Smooth muscle cell (in vitro differentiated cells): ENCODE results near the gene PITX2. TPM values are rescaled to one million over a fixed set of nuclear protein-coding genes. Genes with fewer than 3 reads are reported as not detected.

Experiments used
- DNase-seq: peaks from one replicate; lab custom pipeline; 2025; ENCODE audit not compliant: unreplicated experiment; lab: John Stamatoyannopoulos, UW
- H2AFZ ChIP-seq: fragments of 200-600 bp; sonication (generic); 2 replicates; pipeline ENCODE4 v1.6.0; 2016; ENCODE audit warnings: antibody characterized with exemption, low read depth, mild to moderate bottlenecking
- H3F3A ChIP-seq: fragments of 200-600 bp; sonication (generic); 2 replicates; pipeline ENCODE4 v1.6.0; 2017; ENCODE audit warnings: antibody characterized with exemption, low read depth
- H3K27ac ChIP-seq: fragments of 200-600 bp; sonication (generic); 2 replicates; pipeline ENCODE4 v1.5.1; 2016; ENCODE audit warnings: low read depth, mild to moderate bottlenecking
- H3K27me3 ChIP-seq: fragments of 200-600 bp; sonication (generic); 2 replicates; pipeline ENCODE4 v1.6.1; 2016; ENCODE audit warnings: low read depth, mild to moderate bottlenecking
- H3K36me3 ChIP-seq: fragments of 200-600 bp; sonication (generic); 2 replicates; pipeline ENCODE4 v1.5.1; 2016; ENCODE audit warnings: low read depth
- H3K4me1 ChIP-seq: fragments of 200-600 bp; sonication (generic); 2 replicates; pipeline ENCODE4 v1.5.1; 2016; ENCODE audit warnings: low read depth
- H3K4me2 ChIP-seq: fragments of 200-600 bp; sonication (generic); 2 replicates; pipeline ENCODE4 v1.6.0; 2016; ENCODE audit warnings: mild to moderate bottlenecking
- H3K4me3 ChIP-seq: fragments of 200-600 bp; sonication (generic); 2 replicates; pipeline ENCODE4 v1.5.1; 2016; ENCODE audit warnings: mild to moderate bottlenecking
- H3K79me2 ChIP-seq: fragments of 200-600 bp; sonication (generic); 2 replicates; pipeline ENCODE4 v1.6.0; 2016; ENCODE audit warnings: low read depth, mild to moderate bottlenecking
- H3K9ac ChIP-seq: fragments of 200-600 bp; sonication (generic); 2 replicates; pipeline ENCODE4 v1.6.0; 2016; ENCODE audit warnings: low read depth
- H3K9me3 ChIP-seq: fragments of 200-600 bp; sonication (generic); replicated peaks from 2 replicates; pipeline ENCODE4 v1.5.1; 2016; ENCODE audit warnings: low read depth
- H4K20me1 ChIP-seq: fragments of 200-600 bp; sonication (generic); 2 replicates; pipeline ENCODE4 v1.6.0; 2016; ENCODE audit warnings: low read depth
- WGBS: methylation state at CpG from one replicate; pipeline ENCODE4 v1.1.7; 2016; ENCODE audit warnings: low lambda C conversion rate; 5-methylcytosine and 5-hydroxymethylcytosine counted together
- polyA plus RNA-seq: library from polyadenylated mRNA; unstranded; fragments of >200 nt; fragmentation: Nextera tagmentation; extraction: Ambion mirVana; gene quantifications from 2 replicates; pipeline ENCODE4 v1.2.1, GENCODE V29; 2016
- total RNA-seq: library from RNA; depleted of rRNA; stranded (reverse); fragments of >200 nt; gene quantifications from 2 replicates; pipeline ENCODE4 v1.2.3, GENCODE V29; 2014
- TF ChIP-seq, protein P1 (sequence below): fragments of 200-600 bp; sonication (generic); IDR thresholded peaks from 2 replicates; pipeline ENCODE4 v1.5.1; 2017; ENCODE audit warnings: borderline replicate concordance, mild to moderate bottlenecking, antibody characterized with exemption; ENCODE audit not compliant: insufficient read depth, poor library complexity, severe bottlenecking

PITX2 gene
- total and polyA plus RNA-seq, 2 experiments from 2014 or later, result 289 to 543 TPM

DNA sequence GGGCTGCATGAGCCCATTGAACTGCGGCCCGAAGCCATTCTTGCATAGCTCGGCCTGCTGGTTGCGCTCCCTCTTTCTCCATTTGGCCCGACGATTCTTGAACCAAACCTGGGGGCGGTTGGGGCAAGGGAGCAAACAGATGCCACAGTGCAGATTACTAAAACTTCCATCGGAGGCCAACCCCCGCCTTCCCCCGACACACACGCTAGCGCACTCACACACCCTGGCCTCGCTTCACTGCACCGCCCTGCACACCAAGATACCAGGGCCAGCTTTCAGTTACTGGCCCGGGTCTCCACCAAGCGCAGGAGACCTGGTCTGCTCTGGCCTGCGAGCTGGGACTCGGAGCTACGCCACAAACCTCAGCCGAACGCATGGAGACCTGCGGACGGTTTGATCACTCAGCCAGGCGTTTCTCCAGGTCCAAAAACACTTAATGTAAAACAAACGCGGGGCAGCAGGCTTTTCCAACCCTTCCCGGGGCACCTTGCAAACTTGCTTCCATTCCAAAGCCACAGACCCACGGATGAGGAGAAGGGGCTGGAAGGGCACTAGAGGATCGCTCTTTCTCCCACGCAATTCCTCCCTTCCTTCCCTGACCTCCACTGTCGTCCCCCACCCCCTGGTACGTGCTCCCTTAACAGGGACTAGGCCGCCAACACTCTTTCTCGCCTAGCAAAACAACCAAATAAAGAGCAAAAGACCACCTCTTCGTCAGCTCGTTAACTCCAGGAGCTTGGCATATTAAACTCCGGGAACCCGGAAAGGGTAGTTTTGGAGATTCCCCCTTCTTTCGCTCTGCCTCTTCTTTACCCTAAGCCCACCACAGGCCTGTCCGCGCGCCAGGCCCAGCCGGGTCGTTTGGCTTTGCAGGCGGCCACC lies 4.1 kb downstream of the PITX2 start:
- no peaks in the 10 kb centered on the region for H3K36me3 ChIP-seq
- H4K20me1 ChIP-seq, result peaks cover 61% of the 10 kb centered on the region
- H3K9me3 ChIP-seq, result no peaks in the 10 kb centered on the region
- peak overlapping the region; percentile 65 for H3K4me3 ChIP-seq
- DNase-seq, result peak; percentile 50
- peak overlapping the region; percentile 98 for H3K4me2 ChIP-seq
- H2AFZ ChIP-seq, result no peak overlapping the region
- peaks cover 94% of the 10 kb centered on the region for H3K79me2 ChIP-seq
- no peaks in the 10 kb centered on the region for H3K27me3 ChIP-seq
- H3K4me1 ChIP-seq, result peaks cover 41% of the 10 kb centered on the region
- H3K27ac ChIP-seq, result peak overlapping the region; percentile 95
- TF ChIP-seq, protein P1, sequence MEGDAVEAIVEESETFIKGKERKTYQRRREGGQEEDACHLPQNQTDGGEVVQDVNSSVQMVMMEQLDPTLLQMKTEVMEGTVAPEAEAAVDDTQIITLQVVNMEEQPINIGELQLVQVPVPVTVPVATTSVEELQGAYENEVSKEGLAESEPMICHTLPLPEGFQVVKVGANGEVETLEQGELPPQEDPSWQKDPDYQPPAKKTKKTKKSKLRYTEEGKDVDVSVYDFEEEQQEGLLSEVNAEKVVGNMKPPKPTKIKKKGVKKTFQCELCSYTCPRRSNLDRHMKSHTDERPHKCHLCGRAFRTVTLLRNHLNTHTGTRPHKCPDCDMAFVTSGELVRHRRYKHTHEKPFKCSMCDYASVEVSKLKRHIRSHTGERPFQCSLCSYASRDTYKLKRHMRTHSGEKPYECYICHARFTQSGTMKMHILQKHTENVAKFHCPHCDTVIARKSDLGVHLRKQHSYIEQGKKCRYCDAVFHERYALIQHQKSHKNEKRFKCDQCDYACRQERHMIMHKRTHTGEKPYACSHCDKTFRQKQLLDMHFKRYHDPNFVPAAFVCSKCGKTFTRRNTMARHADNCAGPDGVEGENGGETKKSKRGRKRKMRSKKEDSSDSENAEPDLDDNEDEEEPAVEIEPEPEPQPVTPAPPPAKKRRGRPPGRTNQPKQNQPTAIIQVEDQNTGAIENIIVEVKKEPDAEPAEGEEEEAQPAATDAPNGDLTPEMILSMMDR, result no peak
- H3K9ac ChIP-seq, result peak overlapping the region; percentile 89
- 5% methylated on average over 45 of the region's 45 CpGs for WGBS
- H3F3A ChIP-seq, result peaks cover 34% of the 10 kb centered on the region

- 6% methylated on average over 38 of the region's 38 CpGs for WGBS
- Histone ChIP-seq H3K79me2 (peaks cover 96% of the 10 kb centered on the region), H3F3A (peaks cover 30% of the 10 kb centered on the region), H3K27ac (peak overlapping the region; percentile 95), H3K36me3 (no peaks in the 10 kb centered on the region), H3K27me3 (no peaks in the 10 kb centered on the region), H3K4me1 (peaks cover 41% of the 10 kb centered on the region), H3K4me3 (peak overlapping the region; percentile 65), H3K4me2 (peak overlapping the region; percentile 98), H3K9ac (peak overlapping the region; percentile 89), H3K9me3 (no peaks in the 10 kb centered on the region), H4K20me1 (peaks cover 55% of the 10 kb centered on the region), H2AFZ (no peak overlapping the region)
- peak; percentile 50 for DNase-seq
- TF ChIP-seq, protein P1, result no peak
These were observed 5.0 kb downstream of the PITX2 start for GRCh38 chr4:110617646-110618580.

GRCh38 chr4:110617075-110617640 lies 5.7 kb downstream of the PITX2 start:
- peak overlapping the region; percentile 89 for H3K9ac ChIP-seq
- 17% methylated on average over 2 of the region's 2 CpGs for WGBS
- H2AFZ ChIP-seq, result no peak overlapping the region
- no peak for DNase-seq
- peak overlapping the region; percentile 95 for H3K27ac ChIP-seq
- H3K4me3 ChIP-seq, result peak overlapping the region; percentile 65
- H3K36me3 ChIP-seq, result no peaks in the 10 kb centered on the region
- H3K9me3 ChIP-seq, result no peaks in the 10 kb centered on the region
- peaks cover 47% of the 10 kb centered on the region for H4K20me1 ChIP-seq
- TF ChIP-seq, protein P1, result no peak
- H3K79me2 ChIP-seq, result peaks cover 96% of the 10 kb centered on the region
- H3K4me2 ChIP-seq, result peak overlapping the region; percentile 98
- H3F3A ChIP-seq, result peaks cover 30% of the 10 kb centered on the region
- peaks cover 41% of the 10 kb centered on the region for H3K4me1 ChIP-seq
- no peaks in the 10 kb centered on the region for H3K27me3 ChIP-seq
